Stimulated activated CD4-positive, alpha-beta T cell treated with anti-CD3 and anti-CD28 coated beads, Interleukin-12 subunit alpha, Interleukin-12 subunit beta, amount 100 ng/mL, for 4 hours (primary cell): ENCODE results near the gene TCF7L2.

ENCODE experiments used
- DNase-seq: peaks from one replicate; pipeline ENCODE4 v3.0.0-alpha.2; 2020

The TCF7L2 gene

GRCh38 chr10:113158183-113158582 is 208.1 kb downstream of the TCF7L2 start:
- no peak for DNase-seq

- no peak for DNase-seq
Measured at GRCh38 chr10:113159563-113159962, 209.5 kb downstream of the TCF7L2 start.

DNA sequence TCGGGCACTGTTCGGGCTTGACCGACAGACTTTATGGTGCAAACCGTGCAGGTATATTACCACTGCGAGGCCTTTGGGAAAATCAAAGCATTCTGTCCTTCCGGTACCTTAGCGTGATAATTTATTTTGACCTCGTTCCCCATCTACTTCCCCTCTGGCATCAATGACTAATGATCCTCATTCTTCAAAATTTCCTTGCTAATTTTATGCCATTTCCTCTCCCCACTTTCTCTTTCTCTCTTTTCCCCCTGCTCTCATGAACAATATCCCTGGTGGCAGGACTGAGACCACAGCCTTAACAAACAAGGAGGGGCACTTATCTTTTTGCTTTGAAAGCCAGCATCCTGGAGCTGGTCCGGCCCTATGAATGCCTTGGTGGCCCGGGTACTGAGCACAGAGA is 210.6 kb downstream of the TCF7L2 start:
- no peak for DNase-seq

GRCh38 chr10:113161066-113161465 is 211.0 kb downstream of the TCF7L2 start:
- no peak for DNase-seq

- DNase-seq: no peak
Measured at GRCh38 chr10:113162960-113163359, 212.9 kb downstream of the TCF7L2 start.

GRCh38 chr10:113165673-113166072 is 215.6 kb downstream of the TCF7L2 start:
- DNase-seq: no peak

- no peak for DNase-seq
Measured at GRCh38 chr10:113167702-113168101, 217.7 kb downstream of the TCF7L2 start.

GRCh38 chr10:113168584-113168983 is 218.5 kb downstream of the TCF7L2 start:
- DNase-seq: no peak

GRCh38 chr10:113169111-113169510 is 219.1 kb downstream of the TCF7L2 start:
- DNase-seq: no peak

DNA sequence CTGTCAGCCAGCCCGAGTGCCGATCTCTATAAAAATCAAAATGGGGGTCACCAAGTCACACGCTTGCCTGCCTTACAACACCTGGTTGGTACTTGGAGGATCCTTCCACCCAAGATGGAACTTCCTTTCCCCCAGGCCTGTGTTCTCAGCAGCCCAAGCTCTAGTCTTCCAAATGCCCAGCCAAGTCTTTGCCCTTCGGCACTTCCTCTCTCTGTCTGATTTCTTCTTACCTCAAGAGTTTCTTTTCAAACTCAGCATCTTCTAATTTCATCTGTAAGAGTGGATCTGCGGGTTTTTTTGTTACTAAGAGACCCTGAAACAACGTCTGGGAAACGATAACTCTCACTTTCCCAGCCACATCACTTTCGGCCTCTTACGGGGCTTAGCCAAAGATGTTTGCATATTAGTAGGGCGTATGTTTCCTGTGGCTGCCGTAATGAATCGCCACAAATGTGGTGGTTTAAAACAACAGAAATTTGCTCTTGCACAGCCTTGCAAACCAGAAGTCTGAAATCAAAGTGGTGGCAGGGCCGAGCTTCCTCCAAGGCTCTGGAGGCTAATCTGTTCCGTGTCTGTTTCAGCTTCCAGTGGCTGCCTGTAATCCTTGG is 219.9 kb downstream of the TCF7L2 start:
- no peak for DNase-seq

DNA sequence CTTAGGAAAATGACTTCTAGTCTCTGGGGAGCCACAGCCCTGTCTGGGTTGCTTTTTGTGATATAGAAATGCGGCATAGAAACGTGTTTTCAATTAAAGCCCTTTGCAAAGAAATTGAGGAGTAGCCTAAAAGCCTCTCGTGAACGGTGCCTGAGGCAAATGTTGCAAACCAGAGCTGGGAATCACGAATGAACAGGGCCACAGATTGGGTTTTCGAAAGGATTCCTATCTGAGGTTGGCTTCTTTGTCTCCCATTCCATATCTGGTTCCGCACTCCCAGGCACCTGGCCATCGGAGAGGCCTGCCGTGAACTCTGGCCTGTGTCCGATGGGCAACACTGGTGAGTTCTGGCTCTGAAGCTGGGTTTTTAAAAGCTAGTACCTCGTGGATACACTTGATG is 221.6 kb downstream of the TCF7L2 start:
- DNase-seq: no peak

DNA sequence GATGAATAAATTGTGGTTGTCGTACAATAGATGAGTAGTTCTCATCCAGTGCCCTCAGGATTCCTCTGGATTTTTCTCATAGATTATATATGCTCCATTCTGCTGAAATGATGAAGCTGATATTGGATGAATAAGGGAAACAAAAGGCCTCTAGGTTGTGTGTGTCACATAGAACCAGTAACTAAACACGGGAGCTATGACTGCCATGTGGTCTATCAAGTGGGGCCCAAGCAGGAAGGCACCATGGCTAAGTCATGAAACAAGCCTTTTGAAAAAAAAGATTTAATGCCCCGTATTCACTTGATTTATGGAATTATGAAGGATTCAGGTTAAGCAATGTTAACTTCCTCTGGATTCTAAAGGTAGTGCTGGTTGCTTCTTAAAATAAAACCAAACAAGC is 225.1 kb downstream of the TCF7L2 start:
- no peak for DNase-seq

DNA sequence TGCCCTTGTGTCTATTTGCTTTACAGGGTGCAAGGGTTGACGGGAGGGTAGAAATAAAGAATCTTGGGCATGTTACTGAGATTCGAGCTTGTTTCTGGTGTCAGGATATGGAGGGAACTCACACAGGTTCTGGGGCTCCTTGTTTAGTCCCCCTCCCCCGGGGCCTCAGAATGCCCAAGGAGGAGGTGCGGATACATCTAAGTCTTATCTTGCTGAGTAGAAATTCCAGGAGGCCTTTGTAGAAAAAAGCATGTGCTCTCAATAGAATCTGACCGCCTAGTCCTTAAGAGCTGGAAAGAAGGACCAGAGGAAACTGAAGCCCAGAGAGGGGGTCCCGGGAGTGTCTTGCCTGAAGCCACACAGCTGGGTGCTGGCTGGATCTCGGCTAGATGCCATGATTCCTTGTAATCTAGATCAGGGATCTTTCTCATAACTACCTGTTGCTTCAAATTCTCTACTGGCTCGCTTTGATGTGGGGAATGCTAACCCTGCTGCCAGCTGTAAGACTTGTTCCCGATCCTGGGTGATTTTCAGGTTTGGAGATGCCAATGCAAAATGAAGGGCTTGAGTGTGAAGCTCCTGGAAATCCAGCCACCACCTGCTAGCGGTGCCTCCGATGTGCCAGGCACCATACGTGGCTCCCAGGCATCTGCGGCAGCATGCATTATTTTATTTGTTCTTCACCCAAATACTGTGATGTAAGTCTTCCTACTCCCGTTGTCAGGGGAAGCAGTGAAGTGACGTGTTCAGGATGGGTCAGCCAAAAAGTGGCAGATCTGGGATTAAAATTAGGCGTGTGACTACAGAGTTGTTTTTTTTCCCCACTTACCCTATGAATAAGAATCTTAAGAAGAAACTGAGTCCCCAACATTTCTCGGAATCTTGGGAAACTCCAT is 226.0 kb downstream of the TCF7L2 start:
- DNase-seq: no peak

DNA sequence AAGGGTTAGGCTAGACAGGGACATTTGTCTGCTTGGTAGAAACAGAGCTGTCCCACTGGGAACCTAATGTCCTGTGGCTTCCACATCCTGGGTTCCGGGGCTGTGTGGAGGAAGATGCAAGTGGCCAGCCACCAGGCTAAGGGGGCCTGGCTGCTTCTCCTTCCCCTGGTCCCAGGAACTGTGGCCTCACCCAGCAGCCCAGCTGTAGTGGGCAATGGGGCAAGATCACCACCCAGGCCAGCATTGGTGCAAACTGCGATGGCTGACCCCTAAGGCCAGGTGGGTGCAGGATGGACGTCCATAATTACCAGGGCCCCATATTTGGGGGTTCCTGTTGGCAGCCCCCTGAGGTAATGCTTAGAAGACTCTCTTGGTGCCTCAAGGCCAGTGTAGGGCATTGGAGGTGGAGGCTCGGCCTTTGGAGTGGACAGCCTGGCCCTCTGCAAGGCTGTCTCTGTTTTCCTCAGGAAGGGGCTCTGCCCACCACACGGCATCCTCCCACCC is 226.7 kb downstream of the TCF7L2 start:
- DNase-seq: no peak

- DNase-seq: no peak
Measured at GRCh38 chr10:113177156-113177935, 227.3 kb downstream of the TCF7L2 start.

- no peak for DNase-seq
Measured at GRCh38 chr10:113177936-113178335, 227.9 kb downstream of the TCF7L2 start.

DNA sequence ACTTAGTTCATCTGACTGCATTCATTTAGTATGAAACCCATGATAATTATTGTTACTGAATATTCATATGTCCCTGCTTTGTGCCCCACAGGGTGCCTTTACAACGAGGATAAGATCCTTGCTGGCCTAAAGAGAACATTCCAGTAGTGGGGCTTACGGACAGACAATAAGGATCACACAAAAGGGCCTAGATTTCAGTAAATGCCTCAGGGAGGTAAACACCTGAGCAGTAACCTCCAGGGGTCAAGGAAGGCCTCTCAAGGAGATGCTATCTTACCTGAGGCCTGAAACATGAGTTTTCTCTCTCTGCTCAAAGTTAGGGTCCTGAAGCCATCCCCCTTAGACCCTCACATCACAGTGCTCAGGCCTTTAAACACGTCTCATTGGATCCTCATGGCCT is 228.7 kb downstream of the TCF7L2 start:
- no peak for DNase-seq

DNA sequence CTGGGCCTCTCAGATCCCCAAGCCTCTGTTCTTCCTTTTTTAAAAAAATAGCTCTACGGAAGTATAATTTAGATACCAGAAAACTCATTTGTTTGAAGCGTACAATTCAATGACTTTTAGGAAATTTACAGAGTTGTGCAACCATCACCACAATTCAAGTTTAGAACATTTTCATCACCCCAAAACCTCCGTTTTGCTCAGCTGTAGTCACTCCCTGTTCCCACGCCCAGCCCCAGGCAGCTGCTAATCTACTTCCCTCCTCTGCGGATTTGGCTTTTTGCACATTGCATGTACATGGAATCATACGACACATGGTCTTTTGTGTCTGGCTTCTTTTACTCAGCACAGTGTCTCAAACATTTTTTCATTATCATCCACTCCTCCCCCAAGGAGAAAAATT is 229.2 kb downstream of the TCF7L2 start:
- no peak for DNase-seq

DNA sequence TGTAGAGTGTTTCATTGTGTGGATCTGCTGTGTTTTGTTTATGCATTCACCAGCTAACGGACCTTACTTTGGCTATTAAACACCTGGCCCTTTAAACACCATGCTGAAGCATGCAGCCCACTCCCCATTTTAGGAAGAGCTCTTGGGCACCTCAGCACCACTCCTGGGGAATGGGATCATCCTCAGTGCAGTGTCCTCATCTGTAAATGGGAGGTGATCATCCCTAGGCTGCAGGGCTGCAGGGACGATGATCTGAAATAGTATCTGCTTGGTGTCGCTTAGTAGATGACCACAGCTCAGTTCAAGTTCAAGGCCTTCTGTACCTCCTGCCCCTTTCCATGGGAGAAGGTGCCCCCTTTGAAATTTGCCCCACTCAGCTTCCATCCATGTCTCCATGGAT is 229.9 kb downstream of the TCF7L2 start:
- DNase-seq: no peak

GRCh38 chr10:113180401-113181154 is 230.5 kb downstream of the TCF7L2 start:
- no peak for DNase-seq

DNA sequence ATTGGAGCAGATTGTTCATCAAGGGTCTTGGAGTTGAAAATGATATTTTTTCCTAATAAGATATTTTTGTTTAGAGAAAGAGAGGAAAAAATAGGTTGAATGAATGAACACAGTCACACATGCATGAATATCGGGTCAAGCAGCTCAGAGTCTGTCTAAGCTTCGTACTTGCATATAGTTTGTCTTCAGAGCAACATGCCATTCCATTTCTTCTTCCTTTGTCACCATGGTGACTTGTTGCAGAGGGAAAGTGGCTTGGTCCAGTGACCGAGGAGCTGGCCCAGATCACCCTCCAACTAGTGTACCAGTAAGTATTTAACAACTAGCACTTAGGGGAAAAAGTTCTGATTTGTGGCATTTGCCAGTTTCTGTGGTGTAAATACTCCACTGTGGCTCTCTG is 232.1 kb downstream of the TCF7L2 start:
- DNase-seq: no peak

DNA sequence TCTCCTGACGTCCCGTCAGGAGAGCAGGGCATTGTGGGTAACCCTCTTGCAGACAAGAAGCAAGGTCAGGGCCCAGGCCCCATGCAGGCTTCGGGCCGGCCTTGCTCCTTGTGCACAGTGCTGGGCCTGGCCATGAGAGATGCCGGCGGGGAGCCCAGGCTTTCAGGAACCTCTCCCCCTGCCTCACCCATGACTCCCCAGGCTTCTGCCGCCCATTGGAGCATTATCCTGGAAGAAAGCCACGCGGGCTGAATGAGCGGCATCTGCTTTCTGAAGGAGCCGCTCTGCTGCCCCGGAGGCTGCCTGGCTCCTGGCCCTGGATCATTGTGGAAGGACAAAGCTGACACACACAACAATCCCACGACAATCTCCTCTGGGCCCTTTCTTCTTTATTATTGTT is 233.5 kb downstream of the TCF7L2 start:
- no peak for DNase-seq
